HG03457 (cell line): ENCODE measurements around the gene CRADD.
"Not testable (repeated sequence)": the region's sequence is repeated elsewhere in the genome, so short reads cannot be mapped to it uniquely, and the experiment has no call there.

ENCODE experiments used
- ATAC-seq: cut with Tn5 transposase; IDR thresholded peaks from one replicate; pipeline ENCODE4 v1.9.1; 2021; ENCODE audit warnings: moderate number of reproducible peaks; ENCODE audit not compliant: unreplicated experiment

Gene CRADD

GRCh38 chr12:93921521-93921920 is 244.3 kb downstream of the CRADD start:
- ATAC-seq: no peak

- no peak for ATAC-seq
These were observed 245.4 kb downstream of the CRADD start for GRCh38 chr12:93922583-93923006.

- no peak for ATAC-seq
These were observed 247.2 kb downstream of the CRADD start for GRCh38 chr12:93924367-93924766.

- ATAC-seq: no peak
These were observed 248.5 kb downstream of the CRADD start for GRCh38 chr12:93925585-93926205.

GRCh38 chr12:93926237-93926636 is 249.1 kb downstream of the CRADD start:
- ATAC-seq: no peak

GRCh38 chr12:93929081-93929480 is 251.9 kb downstream of the CRADD start:
- not testable (repeated sequence) for ATAC-seq

GRCh38 chr12:93937812-93938211 is 260.6 kb downstream of the CRADD start:
- no peak for ATAC-seq

- no peak for ATAC-seq
These were observed 261.1 kb downstream of the CRADD start for GRCh38 chr12:93938317-93938716.

GRCh38 chr12:93938931-93939330 is 261.8 kb downstream of the CRADD start:
- no peak for ATAC-seq

- ATAC-seq: no peak
These were observed 262.6 kb downstream of the CRADD start for GRCh38 chr12:93939641-93940325.

- no peak for ATAC-seq
These were observed 266.6 kb downstream of the CRADD start for GRCh38 chr12:93943780-93944179.

GRCh38 chr12:93944201-93944600 is 267.0 kb downstream of the CRADD start:
- no peak for ATAC-seq
